ENCODE data around the gene NTSR1. TPM values are rescaled to one million over a fixed set of nuclear protein-coding genes. Genes with fewer than 3 reads are reported as not detected.

NTSR1 gene
- total and polyA plus RNA-seq, 7 experiments from 2014 or later = 0.11 to 0.78 (median 0.14) TPM; not detected in 3

- ChIA-PET CTCF (interaction anchor here (0.6 kb wide), 2 partner anchors 13 to 78 kb away, joined by 3 to 11 read pairs; no protein-coding TSS in a partner anchor), POLR2A (interaction anchor here (0.6 kb wide), 1 partner anchor 11 kb away, joined by 5 read pairs; no protein-coding TSS in a partner anchor)
- Histone ChIP-seq H3K4me1 (ENCODE audit: control insufficient read depth in 2 of 2, insufficient read depth in 2 of 2, low read length in 2 of 2) (no peaks in the 10 kb centered on the region), H3K27ac (ENCODE audit: low read depth, low read length) (no peak overlapping the region), H3K36me3 (ENCODE audit: control insufficient read depth in 2 of 3, insufficient read depth in 3 of 3, low read length in 3 of 3) (no peaks in the 10 kb centered on the region), H3K9me3 (ENCODE audit: control insufficient read depth in 2 of 3, low read length in 3 of 3) (no peaks in the 10 kb centered on the region), H3K27me3 (ENCODE audit: control insufficient read depth in 2 of 2, insufficient read depth in 2 of 2, low read length in 2 of 2) (no peaks in the 10 kb centered on the region), H3K4me3 (ENCODE audit: low read length) (no peak overlapping the region)
- Mint-ChIP-seq H3K9me3 (no peaks in the 10 kb centered on the region), H3K36me3 (peaks cover 0 to 8% (median 0%) of the 10 kb centered on the region in 5 donors), H3K27me3 (peaks cover 0 to 2% (median 0%) of the 10 kb centered on the region in 5 donors), H3K4me1 (peaks cover 4 to 9% (median 5%) of the 10 kb centered on the region in 7 donors), H3K27ac (no peak overlapping the region), H3K4me3 (no peak overlapping the region)
- ATAC-seq = no peak
- intact Hi-C loops (cut with micrococcal nuclease) = no loop called here
- DNase-seq = no peak
Measured at GRCh38 chr20:62674370-62674769, 34.3 kb upstream of the NTSR1 start.

DNA sequence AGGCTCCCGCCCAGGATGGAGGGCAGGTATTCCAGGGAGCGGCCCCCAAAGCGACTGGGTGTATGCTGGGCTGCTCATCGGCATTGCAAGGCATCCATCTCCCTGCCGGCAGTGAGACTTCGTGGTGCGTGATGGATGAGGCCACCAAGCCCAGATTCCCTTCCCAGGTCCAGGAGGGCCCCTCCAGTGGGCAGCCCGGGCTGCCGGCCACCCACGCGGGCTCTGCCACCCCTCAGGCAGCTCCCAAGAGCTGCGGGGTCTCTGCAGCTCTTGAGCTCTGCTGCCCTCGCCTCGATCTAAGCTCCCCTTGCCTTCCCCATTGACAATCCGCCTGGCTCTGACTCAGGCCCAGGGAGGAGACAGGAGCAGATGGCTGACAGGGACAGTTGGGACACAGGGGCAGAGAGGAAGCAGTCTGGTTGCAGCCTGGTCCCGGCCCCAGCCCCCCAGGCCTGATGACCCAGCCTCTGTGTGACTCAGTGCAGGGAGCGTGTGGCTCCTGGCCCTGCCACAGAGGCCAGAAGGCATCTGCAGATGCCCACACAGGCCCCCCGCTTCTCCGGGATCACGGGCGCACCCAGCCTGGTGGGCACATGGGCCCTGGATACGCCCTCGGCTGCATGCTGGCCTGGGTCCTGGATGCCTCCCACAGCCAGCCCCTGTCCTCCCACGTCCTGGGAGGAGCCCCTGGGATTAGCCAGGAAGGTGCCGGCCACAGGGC lies 33.3 kb upstream of the NTSR1 start:
- Mint-ChIP-seq H3K9me3 (peaks cover 0 to 9% (median 0%) of the 10 kb centered on the region in 11 donors), H3K27ac (no peak overlapping the region), H3K4me3 (no peak overlapping the region), H3K36me3 (peaks cover 0 to 15% (median 0%) of the 10 kb centered on the region in 5 donors), H3K27me3 (peaks cover 0 to 2% (median 0%) of the 10 kb centered on the region in 5 donors), H3K4me1 (peaks cover 4 to 9% (median 5%) of the 10 kb centered on the region in 7 donors)
- ChIA-PET CTCF (no interaction called here), POLR2A (no interaction called here)
- Histone ChIP-seq H3K27ac (ENCODE audit: low read depth, low read length) (no peak overlapping the region), H3K9me3 (ENCODE audit: control insufficient read depth in 2 of 3, low read length in 3 of 3) (no peaks in the 10 kb centered on the region), H3K4me3 (ENCODE audit: low read length) (no peak overlapping the region), H3K4me1 (ENCODE audit: control insufficient read depth in 2 of 2, insufficient read depth in 2 of 2, low read length in 2 of 2) (no peaks in the 10 kb centered on the region), H3K36me3 (ENCODE audit: control insufficient read depth in 2 of 3, insufficient read depth in 3 of 3, low read length in 3 of 3) (no peaks in the 10 kb centered on the region), H3K27me3 (ENCODE audit: control insufficient read depth in 2 of 2, insufficient read depth in 2 of 2, low read length in 2 of 2) (no peaks in the 10 kb centered on the region)
- ATAC-seq = peak; percentile 92
- no peak for DNase-seq
- intact Hi-C loops (cut with micrococcal nuclease) = no loop called here

DNA sequence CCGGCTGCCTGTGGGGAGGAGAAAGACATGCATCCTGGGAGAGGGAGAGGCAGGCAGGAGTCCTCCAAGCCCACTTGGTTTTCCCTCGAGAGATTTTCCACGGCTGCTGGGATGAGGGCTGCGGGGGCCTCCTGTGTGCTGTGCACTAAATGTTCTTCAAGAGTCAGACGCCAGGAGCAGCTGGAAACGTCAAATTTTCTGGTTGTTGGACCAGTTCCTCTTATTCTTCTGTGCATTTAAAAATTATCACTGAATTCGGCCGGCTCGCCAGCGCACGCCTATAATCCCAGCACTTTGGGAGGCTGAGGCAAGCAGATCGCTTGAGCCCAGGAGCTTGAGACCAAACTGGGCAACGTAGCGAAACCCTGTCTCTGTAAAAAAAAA lies 32.8 kb upstream of the NTSR1 start:
- Mint-ChIP-seq H3K4me3 (no peak overlapping the region), H3K4me1 (peaks cover 4 to 9% (median 5%) of the 10 kb centered on the region in 7 donors)
- CTCF ChIA-PET = no interaction called here

GRCh38 chr20:62676976-62677375 lies 31.7 kb upstream of the NTSR1 start:
- Histone ChIP-seq H3K36me3 (ENCODE audit: control insufficient read depth in 2 of 3, insufficient read depth in 3 of 3, low read length in 3 of 3) (no peaks in the 10 kb centered on the region), H3K4me3 (ENCODE audit: low read length) (no peak overlapping the region), H3K4me1 (ENCODE audit: control insufficient read depth in 2 of 2, insufficient read depth in 2 of 2, low read length in 2 of 2) (no peaks in the 10 kb centered on the region), H3K9me3 (ENCODE audit: control insufficient read depth in 2 of 3, low read length in 3 of 3) (no peaks in the 10 kb centered on the region), H3K27me3 (ENCODE audit: control insufficient read depth in 2 of 2, insufficient read depth in 2 of 2, low read length in 2 of 2) (no peaks in the 10 kb centered on the region), H3K27ac (ENCODE audit: low read depth, low read length) (no peak overlapping the region)
- Mint-ChIP-seq H3K4me3 (no peak overlapping the region), H3K9me3 (peaks cover 0 to 15% (median 3%) of the 10 kb centered on the region in 11 donors), H3K27ac (no peak overlapping the region), H3K36me3 (peaks cover 0 to 15% (median 0%) of the 10 kb centered on the region in 5 donors), H3K27me3 (peaks cover 0 to 2% (median 0%) of the 10 kb centered on the region in 5 donors), H3K4me1 (peaks cover 4 to 9% (median 5%) of the 10 kb centered on the region in 7 donors)
- ChIA-PET CTCF (no interaction called here), POLR2A (no interaction called here)
- DNase-seq = no peak
- no peak for ATAC-seq
- intact Hi-C loops (cut with micrococcal nuclease) = no loop called here

More for the DNA sequence above, 32.8 kb upstream of the NTSR1 start:
- no peaks in the 10 kb centered on the region for H3K36me3 ChIP-seq (ENCODE audit: control insufficient read depth in 2 of 3, insufficient read depth in 3 of 3, low read length in 3 of 3)
- no peak overlapping the region for H3K27ac ChIP-seq (ENCODE audit: low read depth, low read length)
- Mint-ChIP-seq H3K27me3 (peaks cover 0 to 2% (median 0%) of the 10 kb centered on the region in 5 donors), H3K36me3 (peaks cover 0 to 18% (median 0%) of the 10 kb centered on the region in 5 donors), H3K27ac (no peak overlapping the region), H3K9me3 (peaks cover 0 to 14% (median 3%) of the 10 kb centered on the region in 11 donors)
- no peaks in the 10 kb centered on the region for H3K4me1 ChIP-seq (ENCODE audit: control insufficient read depth in 2 of 2, insufficient read depth in 2 of 2, low read length in 2 of 2)
- no peak for DNase-seq
- H3K4me3 ChIP-seq (ENCODE audit: low read length) = no peak overlapping the region
- H3K9me3 ChIP-seq (ENCODE audit: control insufficient read depth in 2 of 3, low read length in 3 of 3) = no peaks in the 10 kb centered on the region
- intact Hi-C loops (cut with micrococcal nuclease) = no loop called here
- H3K27me3 ChIP-seq (ENCODE audit: control insufficient read depth in 2 of 2, insufficient read depth in 2 of 2, low read length in 2 of 2) = no peaks in the 10 kb centered on the region
- POLR2A ChIA-PET = no interaction called here
- no peak for ATAC-seq

- Histone ChIP-seq H3K4me3 (ENCODE audit: low read length) (no peak overlapping the region), H3K36me3 (ENCODE audit: control insufficient read depth in 2 of 3, insufficient read depth in 3 of 3, low read length in 3 of 3) (no peaks in the 10 kb centered on the region), H3K27me3 (ENCODE audit: control insufficient read depth in 2 of 2, insufficient read depth in 2 of 2, low read length in 2 of 2) (no peaks in the 10 kb centered on the region), H3K9me3 (ENCODE audit: control insufficient read depth in 2 of 3, low read length in 3 of 3) (no peaks in the 10 kb centered on the region), H3K4me1 (ENCODE audit: control insufficient read depth in 2 of 2, insufficient read depth in 2 of 2, low read length in 2 of 2) (no peaks in the 10 kb centered on the region), H3K27ac (ENCODE audit: low read depth, low read length) (no peak overlapping the region)
- no peak overlapping the region for H3K27ac Mint-ChIP-seq
- no peak overlapping the region for H3K4me3 Mint-ChIP-seq
- POLR2A ChIA-PET = no interaction called here
- peaks cover 0 to 18% (median 0%) of the 10 kb centered on the region in 5 donors for H3K36me3 Mint-ChIP-seq
- H3K9me3 Mint-ChIP-seq = peaks cover 0 to 15% (median 3%) of the 10 kb centered on the region in 11 donors
- intact Hi-C loops (cut with micrococcal nuclease) = no loop called here
- CTCF ChIA-PET = no interaction called here
- DNase-seq (no peak), ATAC-seq (no peak)
- H3K27me3 Mint-ChIP-seq = peaks cover 0 to 2% (median 0%) of the 10 kb centered on the region in 5 donors
- peaks cover 4 to 9% (median 5%) of the 10 kb centered on the region in 7 donors for H3K4me1 Mint-ChIP-seq
Measured at GRCh38 chr20:62677678-62678077, 31.0 kb upstream of the NTSR1 start.

DNA sequence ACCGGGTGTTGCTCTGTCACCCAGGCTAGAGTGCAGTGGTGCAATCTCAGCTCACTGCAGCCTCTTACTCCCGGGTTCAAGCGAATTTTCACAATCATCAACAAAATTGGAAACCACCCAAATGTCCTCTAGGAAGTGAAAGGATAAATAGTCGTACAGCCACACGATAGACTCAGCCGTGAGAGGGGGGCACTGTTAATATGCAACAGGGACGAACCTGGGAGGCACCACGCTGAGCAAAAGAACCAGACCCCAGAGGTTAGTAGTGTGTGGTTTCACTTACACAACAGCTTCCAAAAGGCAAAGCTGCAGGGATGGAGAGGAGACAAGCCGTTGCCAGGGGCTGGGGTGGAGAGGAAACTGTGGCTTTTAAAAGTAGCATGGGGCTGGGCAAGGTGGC lies 30.1 kb upstream of the NTSR1 start:
- POLR2A ChIA-PET = no interaction called here
- CTCF ChIA-PET = no interaction called here
- intact Hi-C loops (cut with micrococcal nuclease) = no loop called here
- Mint-ChIP-seq H3K9me3 (peaks cover 0 to 15% (median 3%) of the 10 kb centered on the region in 11 donors), H3K4me1 (peaks cover 4 to 9% (median 5%) of the 10 kb centered on the region in 7 donors), H3K27me3 (peaks cover 0 to 2% (median 0%) of the 10 kb centered on the region in 5 donors), H3K27ac (peak overlapping the region in 2 of 9 donors; percentile 9 to 62), H3K4me3 (no peak overlapping the region), H3K36me3 (peaks cover 0 to 18% (median 0%) of the 10 kb centered on the region in 5 donors)
- Histone ChIP-seq H3K36me3 (ENCODE audit: control insufficient read depth in 2 of 3, insufficient read depth in 3 of 3, low read length in 3 of 3) (no peaks in the 10 kb centered on the region), H3K9me3 (ENCODE audit: control insufficient read depth in 2 of 3, low read length in 3 of 3) (no peaks in the 10 kb centered on the region), H3K27me3 (ENCODE audit: control insufficient read depth in 2 of 2, insufficient read depth in 2 of 2, low read length in 2 of 2) (no peaks in the 10 kb centered on the region), H3K4me3 (ENCODE audit: low read length) (no peak overlapping the region), H3K4me1 (ENCODE audit: control insufficient read depth in 2 of 2, insufficient read depth in 2 of 2, low read length in 2 of 2) (no peaks in the 10 kb centered on the region), H3K27ac (ENCODE audit: low read depth, low read length) (no peak overlapping the region)
- no peak for ATAC-seq
- DNase-seq = no peak

All from naive thymus-derived CD4-positive, alpha-beta T cell (primary cell).